IPS DF 4.7 (cell line): ENCODE results near the gene GHITM.

Experiments used
- DNase-seq: peaks from one replicate; pipeline ENCODE4 v3.0.0-alpha.2; 2013; ENCODE audit warnings: low spot score; ENCODE audit errors: extremely low read depth

Gene GHITM

GRCh38 chr10:84198206-84198915 is 59.1 kb downstream of the GHITM start:
- DNase-seq, result no peak

GRCh38 chr10:84200537-84201243 is 61.4 kb downstream of the GHITM start:
- no peak for DNase-seq

GRCh38 chr10:84201244-84201606 is 61.9 kb downstream of the GHITM start:
- DNase-seq, result no peak

GRCh38 chr10:84201682-84202081 is 62.4 kb downstream of the GHITM start:
- DNase-seq, result no peak

- no peak for DNase-seq
Measured at GRCh38 chr10:84202349-84202748, 63.0 kb downstream of the GHITM start.
